Neuron (in vitro differentiated cells): ENCODE measurements around the gene SPNS2.

Experiments
- H2AFZ ChIP-seq: one replicate; pipeline ENCODE4 v1.6.1; 2013; ENCODE audit warnings: low read depth, mild to moderate bottlenecking, inconsistent platforms, low read length, moderate library complexity
- H3K27me3 ChIP-seq: one replicate; pipeline ENCODE4 v1.6.1; 2013; ENCODE audit warnings: low read length; ENCODE audit not compliant: insufficient read depth
- H3K36me3 ChIP-seq: one replicate; pipeline ENCODE4 v1.6.1; 2013; ENCODE audit warnings: low read length; ENCODE audit not compliant: insufficient read depth
- H3K4me1 ChIP-seq: one replicate; pipeline ENCODE4 v1.6.1; 2013; ENCODE audit warnings: low read length; ENCODE audit not compliant: insufficient read depth
- H3K4me3 ChIP-seq: 2 replicates; pipeline ENCODE4 v1.5.1; 2013; ENCODE audit warnings: mild to moderate bottlenecking, low read length, moderate library complexity
- H3K9me3 ChIP-seq: one replicate; pipeline ENCODE4 v1.6.1; 2013; ENCODE audit warnings: low read length

SPNS2 gene

DNA sequence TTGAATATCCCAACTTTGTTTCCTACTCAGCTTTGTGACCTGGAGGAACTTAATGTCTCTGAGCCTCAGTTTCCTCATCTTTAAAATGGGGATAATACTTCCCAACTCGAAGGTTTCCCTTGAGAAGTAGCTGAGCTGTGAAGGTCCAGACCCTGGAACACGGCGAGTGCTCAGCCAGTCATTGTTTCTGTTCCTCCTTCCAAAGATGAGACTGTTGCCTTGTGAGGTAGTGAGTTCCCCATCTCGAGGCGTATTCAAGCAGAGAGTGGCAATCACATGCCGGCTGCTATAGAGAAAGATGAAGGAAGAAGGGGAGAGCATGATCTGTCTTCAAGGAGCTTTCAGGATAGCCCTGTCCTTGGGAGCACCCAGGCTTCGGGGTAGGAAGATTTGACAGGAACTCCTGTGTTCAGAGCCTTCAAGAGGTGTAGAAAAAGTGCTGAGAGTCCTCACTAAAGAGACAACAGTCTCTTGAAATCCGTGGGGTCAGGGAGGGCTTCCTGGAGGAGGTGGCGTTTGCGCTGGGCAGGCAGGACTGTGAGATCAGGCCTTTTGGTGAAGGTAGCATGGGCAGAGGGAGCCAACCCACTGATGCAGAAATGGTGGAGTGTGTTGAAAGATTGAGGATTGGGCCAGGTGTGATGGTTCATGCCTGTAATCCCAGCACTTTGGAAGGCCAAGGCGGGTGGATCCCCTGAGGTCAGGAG is 27.2 kb downstream of the SPNS2 start:
- no peaks in the 10 kb centered on the region for H3K9me3 ChIP-seq
- no peak overlapping the region for H3K4me3 ChIP-seq
- H3K4me1 ChIP-seq, result peaks cover 13% of the 10 kb centered on the region
- no peaks in the 10 kb centered on the region for H3K36me3 ChIP-seq
- H2AFZ ChIP-seq, result no peak overlapping the region
- H3K27me3 ChIP-seq, result no peaks in the 10 kb centered on the region

DNA sequence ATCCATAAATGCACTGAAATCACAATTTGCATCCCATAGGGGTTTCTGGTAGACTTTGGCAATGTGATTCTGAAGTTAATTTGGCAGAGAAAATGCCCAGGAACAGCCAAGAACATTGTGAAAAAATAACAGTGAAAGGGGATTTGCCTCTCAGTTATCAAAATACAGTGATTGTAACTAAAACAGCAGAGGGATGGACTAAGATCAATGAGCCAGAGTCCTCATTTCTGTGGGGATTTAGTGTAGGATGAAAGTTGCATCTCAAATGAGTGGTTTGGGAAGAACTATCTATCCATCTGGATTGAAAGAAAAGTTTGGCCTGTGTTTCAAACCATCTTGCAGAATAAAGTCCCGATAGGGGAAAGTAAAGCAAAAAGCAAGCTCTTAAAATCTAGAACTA is 28.5 kb downstream of the SPNS2 start:
- H3K27me3 ChIP-seq, result peaks cover 2% of the 10 kb centered on the region
- H3K36me3 ChIP-seq, result no peaks in the 10 kb centered on the region
- no peak overlapping the region for H3K4me3 ChIP-seq
- H3K4me1 ChIP-seq, result peaks cover 9% of the 10 kb centered on the region
- H3K9me3 ChIP-seq, result no peaks in the 10 kb centered on the region
- H2AFZ ChIP-seq, result no peak overlapping the region

DNA sequence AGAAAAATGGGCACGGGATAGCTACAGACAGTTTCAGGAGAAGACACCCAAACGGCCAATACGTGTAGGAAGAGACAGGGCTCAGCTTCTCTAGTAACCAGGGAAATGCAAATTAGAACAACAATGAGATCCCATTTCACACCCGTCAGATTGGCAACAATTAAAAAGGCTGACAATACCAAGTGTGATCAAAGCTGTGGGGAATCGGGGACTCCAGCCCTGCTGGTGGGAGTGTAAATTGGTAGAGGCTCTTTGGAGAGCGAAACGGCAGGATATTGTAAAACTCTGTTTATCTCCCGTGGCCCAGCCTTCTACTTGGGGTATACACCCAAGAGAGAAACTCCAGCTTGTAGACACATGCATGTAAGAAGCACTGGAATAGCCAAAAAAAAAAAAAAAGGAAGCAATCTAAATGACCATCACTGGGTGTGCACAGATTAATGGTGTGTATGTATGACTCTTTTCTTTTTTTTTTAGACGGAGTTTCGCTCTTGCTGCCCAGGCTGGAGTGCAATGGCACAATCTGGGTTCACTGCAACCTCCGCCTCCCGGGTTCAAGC is 29.0 kb downstream of the SPNS2 start:
- no peaks in the 10 kb centered on the region for H3K9me3 ChIP-seq
- H3K4me3 ChIP-seq, result no peak overlapping the region
- H2AFZ ChIP-seq, result no peak overlapping the region
- no peaks in the 10 kb centered on the region for H3K36me3 ChIP-seq
- H3K4me1 ChIP-seq, result peaks cover 4% of the 10 kb centered on the region
- H3K27me3 ChIP-seq, result peaks cover 2% of the 10 kb centered on the region

DNA sequence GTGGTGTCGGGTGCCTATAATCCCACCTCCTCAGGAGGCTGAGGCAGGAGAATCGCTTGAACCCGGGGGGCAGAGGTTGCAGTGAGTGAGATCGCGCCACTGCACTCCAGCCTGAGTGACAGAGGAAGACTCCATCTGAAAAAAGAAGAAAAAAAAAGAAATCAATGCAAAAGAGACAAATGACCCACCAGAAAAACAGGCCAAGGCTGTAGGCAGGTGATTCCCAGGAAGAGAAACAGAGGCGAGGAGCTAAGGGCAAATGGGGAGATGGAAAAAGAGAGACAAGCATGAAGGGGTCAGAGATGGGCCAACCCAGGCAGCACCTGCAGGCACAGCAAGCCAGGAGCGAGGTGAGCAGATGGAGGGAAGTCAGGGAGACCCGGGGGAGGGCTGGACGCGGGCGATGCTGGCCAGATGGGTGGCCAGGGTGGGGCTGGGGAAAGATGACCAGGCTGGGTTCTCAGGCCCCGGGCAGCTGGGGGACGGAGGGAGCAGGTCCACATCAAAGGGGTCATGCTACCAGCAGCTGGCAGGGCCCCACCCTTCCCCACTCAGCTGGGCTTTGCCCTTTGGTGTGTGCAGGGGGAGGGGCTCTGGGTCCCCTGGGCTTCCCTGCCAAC is 31.0 kb downstream of the SPNS2 start:
- Histone ChIP-seq H2AFZ (no peak overlapping the region), H3K4me1 (peaks cover 13% of the 10 kb centered on the region), H3K36me3 (no peaks in the 10 kb centered on the region), H3K27me3 (peaks cover 2% of the 10 kb centered on the region), H3K4me3 (no peak overlapping the region), H3K9me3 (no peaks in the 10 kb centered on the region)

DNA sequence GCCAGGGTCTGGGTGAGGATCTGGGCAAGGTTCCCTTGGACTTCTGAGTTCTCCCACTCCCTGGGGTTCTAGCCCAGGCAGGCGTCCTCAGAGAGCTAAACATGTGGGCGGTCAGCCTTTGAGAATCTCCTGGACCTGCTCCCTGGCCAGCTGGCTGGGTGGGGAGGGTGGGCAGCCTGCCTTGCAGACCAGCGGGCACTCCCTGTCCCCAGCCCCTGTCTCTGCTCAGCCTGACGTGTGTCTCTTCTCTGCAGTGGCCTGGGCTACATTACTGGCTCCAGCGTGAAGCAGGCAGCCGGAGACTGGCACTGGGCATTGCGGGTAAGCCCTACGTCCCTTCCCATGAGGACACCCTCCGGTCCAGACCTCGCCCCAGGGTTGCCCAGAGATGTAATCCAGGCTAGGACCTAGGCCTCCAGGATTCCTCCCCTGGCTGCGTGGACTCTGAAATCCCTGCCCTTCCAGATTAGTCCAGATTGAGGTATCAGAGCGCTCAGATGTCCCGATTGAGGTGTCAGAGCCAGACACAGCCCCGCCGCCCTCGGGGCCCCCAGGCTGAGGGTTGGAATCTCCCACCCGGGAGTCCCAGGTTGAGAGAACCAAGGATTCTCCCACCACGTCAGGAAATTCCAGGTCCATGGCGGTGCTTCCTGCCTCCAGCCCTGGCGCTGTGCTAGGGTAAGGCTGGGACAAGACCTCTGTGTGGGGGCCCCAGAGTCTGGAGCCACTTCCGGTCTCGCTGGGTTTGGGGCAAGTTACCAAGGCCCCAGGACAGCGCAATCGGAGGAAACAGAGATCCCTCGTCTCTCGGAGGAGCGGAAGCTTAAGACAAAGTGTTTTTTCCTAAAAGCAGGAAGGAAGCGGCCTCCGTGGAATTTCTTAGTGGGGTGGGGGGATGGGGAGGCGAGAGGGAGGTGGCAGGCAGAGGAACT is 32.4 kb downstream of the SPNS2 start:
- no peaks in the 10 kb centered on the region for H3K36me3 ChIP-seq
- peaks cover 2% of the 10 kb centered on the region for H3K27me3 ChIP-seq
- no peak overlapping the region for H2AFZ ChIP-seq
- H3K4me1 ChIP-seq, result peaks cover 13% of the 10 kb centered on the region
- no peaks in the 10 kb centered on the region for H3K9me3 ChIP-seq
- H3K4me3 ChIP-seq, result no peak overlapping the region

DNA sequence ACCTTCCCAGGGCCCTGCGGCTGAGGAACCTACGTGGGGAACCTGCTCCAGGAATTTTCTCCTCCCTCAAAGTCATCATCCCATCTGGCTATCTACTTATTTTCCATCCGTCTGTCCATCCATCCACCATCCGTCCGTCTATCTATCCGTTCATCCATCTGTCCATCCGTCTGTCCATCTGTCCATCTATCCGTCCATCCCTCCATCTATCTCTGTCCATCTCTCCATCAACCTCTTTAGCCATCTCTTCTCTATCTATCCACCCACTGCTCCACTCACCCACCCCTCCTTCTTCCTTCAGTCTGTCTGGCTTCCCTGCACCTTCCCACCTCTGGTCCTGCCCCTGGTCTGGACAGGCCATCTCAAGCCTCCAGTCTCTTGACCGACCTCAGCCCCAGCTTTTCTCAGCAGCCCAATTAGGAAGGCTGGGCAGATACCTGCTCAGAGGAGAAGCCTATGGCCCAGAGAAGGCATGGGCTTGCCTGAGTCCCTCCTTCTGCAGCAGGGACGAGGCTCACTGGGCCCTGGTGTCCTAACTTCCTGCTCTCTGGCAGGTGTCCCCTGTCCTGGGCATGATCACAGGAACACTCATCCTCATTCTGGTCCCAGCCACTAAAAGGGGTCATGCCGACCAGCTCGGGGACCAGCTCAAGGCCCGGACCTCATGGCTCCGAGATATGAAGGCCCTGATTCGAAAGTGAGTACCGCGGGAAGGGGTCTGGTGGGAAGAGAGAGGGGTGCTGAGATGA is 33.5 kb downstream of the SPNS2 start:
- Histone ChIP-seq H3K9me3 (no peaks in the 10 kb centered on the region), H3K4me1 (peaks cover 13% of the 10 kb centered on the region), H3K36me3 (no peaks in the 10 kb centered on the region), H3K4me3 (no peak overlapping the region), H3K27me3 (peaks cover 2% of the 10 kb centered on the region), H2AFZ (no peak overlapping the region)

DNA sequence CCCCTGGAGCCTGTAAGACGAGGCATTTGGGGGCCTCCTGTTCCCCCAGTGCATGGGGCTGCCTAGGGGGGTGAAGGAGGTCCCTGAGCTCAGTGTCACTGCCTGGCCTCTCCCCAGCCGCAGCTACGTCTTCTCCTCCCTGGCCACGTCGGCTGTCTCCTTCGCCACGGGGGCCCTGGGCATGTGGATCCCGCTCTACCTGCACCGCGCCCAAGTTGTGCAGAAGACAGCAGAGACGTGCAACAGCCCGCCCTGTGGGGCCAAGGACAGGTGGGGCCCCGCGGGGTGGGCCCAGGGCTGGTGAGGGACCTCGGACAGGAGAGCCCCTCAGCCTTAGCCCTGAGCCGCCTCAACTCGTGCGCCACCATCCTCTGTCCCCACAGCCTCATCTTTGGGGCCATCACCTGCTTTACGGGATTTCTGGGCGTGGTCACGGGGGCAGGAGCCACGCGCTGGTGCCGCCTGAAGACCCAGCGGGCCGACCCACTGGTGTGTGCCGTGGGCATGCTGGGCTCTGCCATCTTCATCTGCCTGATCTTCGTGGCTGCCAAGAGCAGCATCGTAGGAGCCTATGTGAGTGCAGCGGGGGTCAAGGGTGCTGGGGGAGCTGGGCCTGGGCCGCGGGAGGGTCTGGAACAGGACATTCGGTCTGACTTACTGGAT is 34.3 kb downstream of the SPNS2 start:
- no peaks in the 10 kb centered on the region for H3K9me3 ChIP-seq
- no peak overlapping the region for H2AFZ ChIP-seq
- H3K4me1 ChIP-seq, result peaks cover 13% of the 10 kb centered on the region
- H3K36me3 ChIP-seq, result peaks cover 5% of the 10 kb centered on the region
- no peak overlapping the region for H3K4me3 ChIP-seq
- peaks cover 2% of the 10 kb centered on the region for H3K27me3 ChIP-seq

DNA sequence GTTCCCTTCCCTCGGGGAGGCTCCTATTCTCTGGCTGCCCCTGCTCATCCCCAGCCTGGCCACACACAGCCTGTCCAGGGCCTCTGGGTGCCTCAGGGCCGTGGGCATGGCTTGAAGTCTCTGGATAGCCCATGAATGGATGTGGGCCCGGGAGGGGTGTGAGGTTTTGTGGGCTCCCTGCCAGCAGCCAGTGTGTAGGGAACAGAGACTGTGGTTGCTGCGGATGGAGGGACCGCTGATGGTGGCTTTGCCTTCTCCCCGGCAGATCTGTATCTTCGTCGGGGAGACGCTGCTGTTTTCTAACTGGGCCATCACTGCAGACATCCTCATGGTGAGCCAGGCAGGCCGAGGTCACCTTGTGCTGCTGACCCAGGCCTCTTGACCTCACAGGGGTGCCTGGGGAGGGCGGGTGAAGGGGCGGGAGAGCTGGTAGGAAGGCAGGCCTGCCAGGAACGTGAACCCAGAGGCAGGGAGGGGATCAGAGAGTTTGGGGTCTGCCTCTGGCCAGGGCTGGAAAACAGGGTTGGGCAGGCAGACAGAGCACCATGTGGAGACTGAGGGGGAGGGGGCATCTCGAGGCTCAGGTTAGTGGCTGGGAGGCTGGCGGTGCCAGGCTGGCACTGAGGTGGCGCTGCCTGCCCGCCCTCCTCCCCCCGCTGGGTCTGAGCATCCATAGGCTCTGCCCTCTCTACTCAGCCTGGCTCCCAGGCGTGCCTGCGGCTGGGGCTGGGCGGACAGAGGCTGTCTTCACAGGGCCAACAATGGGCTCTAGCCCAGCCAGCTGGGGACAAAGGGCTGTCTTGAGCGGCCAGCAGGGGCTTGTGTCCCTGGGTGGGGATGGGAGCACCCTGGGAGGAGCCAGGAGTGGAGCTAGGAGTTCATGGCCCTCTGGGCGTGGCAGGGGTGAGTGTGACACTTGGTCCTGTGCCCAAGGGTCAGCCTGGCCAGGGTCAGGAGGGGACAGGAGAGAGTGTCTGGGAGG is 35.1 kb downstream of the SPNS2 start:
- H3K36me3 ChIP-seq, result peaks cover 11% of the 10 kb centered on the region
- H2AFZ ChIP-seq, result no peak overlapping the region
- no peaks in the 10 kb centered on the region for H3K9me3 ChIP-seq
- peaks cover 13% of the 10 kb centered on the region for H3K4me1 ChIP-seq
- peaks cover 2% of the 10 kb centered on the region for H3K27me3 ChIP-seq
- H3K4me3 ChIP-seq, result no peak overlapping the region

DNA sequence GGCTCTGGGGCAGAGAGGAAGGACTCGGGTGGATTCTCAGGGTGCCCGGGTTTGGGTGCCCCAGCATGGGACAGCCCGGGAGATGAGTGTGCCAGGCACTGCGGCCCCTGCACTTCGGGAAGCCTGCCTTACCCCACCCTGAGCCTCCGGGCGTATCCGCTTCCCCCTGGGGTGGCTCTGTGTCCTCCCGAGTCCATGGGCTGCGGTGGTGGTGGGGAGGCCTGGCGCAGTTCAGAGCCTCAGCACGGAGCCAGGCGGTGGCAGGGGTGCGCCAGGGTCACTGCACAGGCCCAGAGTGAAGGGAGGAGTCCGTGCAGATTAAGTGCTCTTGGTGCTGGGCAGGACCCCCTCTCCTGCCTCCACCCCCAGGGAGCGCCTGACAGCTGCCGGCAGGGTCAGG is 35.8 kb downstream of the SPNS2 start:
- no peaks in the 10 kb centered on the region for H3K9me3 ChIP-seq

DNA sequence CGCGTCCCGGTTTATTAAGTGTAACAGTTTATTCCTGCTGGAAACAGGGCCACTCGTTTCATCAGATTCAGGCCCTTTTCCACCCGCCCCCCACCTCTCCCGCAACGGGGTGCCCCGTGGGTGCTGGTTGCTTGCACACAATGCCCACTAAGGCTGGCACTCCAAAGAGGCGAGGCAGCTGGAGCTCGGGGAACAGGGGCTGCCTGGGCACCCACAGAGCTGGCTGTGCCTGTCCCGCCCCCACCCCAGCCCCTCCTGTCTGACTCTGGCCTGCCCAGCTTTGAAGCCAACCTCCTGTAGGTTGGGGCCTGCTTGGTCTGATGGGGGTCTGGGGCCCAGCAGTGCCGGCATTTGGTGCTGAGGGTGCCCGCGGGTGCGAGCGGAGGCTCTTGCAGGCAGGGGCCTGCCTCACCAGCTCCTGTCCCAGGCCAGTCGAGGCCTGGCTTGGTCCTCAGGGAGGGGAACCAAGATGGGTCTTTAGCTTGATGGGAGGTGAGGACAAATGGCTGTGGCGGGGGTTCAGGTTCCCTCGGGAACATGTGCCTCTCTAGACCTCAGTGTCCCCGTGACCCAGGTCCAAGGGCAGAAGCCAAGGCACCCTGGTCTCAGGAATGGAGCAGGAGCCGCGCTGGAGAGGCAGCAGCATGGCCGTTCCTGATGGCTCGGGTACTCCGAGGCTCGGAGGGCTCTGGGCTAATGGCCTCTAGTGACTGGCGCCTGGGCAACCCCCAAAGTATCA is 36.4 kb downstream of the SPNS2 start:
- no peaks in the 10 kb centered on the region for H3K9me3 ChIP-seq
- H3K4me1 ChIP-seq, result peaks cover 13% of the 10 kb centered on the region
- peaks cover 19% of the 10 kb centered on the region for H3K36me3 ChIP-seq
- H3K27me3 ChIP-seq, result peaks cover 2% of the 10 kb centered on the region
- H2AFZ ChIP-seq, result no peak overlapping the region
- no peak overlapping the region for H3K4me3 ChIP-seq

More for the DNA sequence above, 35.8 kb downstream of the SPNS2 start:
- Histone ChIP-seq H3K36me3 (peaks cover 18% of the 10 kb centered on the region), H2AFZ (no peak overlapping the region), H3K27me3 (peaks cover 2% of the 10 kb centered on the region), H3K4me1 (peaks cover 13% of the 10 kb centered on the region), H3K4me3 (no peak overlapping the region)
